Adrenal gland (tissue), 12 donors: ENCODE data around the gene CC2D2B. TPM values are rescaled to one million over a fixed set of nuclear protein-coding genes. Genes with fewer than 3 reads are reported as not detected.

Experiments
- DNase-seq, 7 donors: peaks; one replicate each; pipeline ENCODE4 v3.0.0-alpha.2; 2019 to 2020
- H3K27ac ChIP-seq, 5 donors: fragments of 200-600 bp; sonication (generic) in 4 of 5; 1 replicate in 3 of 5; 2 replicates in 2 of 5; pipeline versions ENCODE4 v1.5.1 to v1.8.0; 2016 to 2020; ENCODE audit warnings: mild to moderate bottlenecking in 1 of 5
- H3K27me3 ChIP-seq: fragments of 200-600 bp; 2 replicates; pipeline ENCODE4 v1.8.0; 2021
- H3K36me3 ChIP-seq, 2 donors: fragments of 200-600 bp; replicated peaks in 1 of 2; 1 replicate in 1 of 2; 2 replicates in 1 of 2; pipeline versions ENCODE4 v1.5.1 to v1.8.0; 2018 to 2022
- H3K4me1 ChIP-seq, 2 donors: fragments of 200-600 bp; replicated peaks in 1 of 2; 1 replicate in 1 of 2; 2 replicates in 1 of 2; pipeline versions ENCODE4 v1.5.1 to v1.8.0; 2018 to 2021
- H3K4me3 ChIP-seq, 4 donors: fragments of 200-600 bp; sonication (generic) in 3 of 4; one replicate each; pipeline ENCODE4 v1.5.1; 2016 to 2018
- H3K9me3 ChIP-seq, 3 donors: fragments of 200-600 bp; sonication (generic) in 1 of 3; replicated peaks in 1 of 3; 1 replicate in 2 of 3; 2 replicates in 1 of 3; pipeline versions ENCODE4 v1.5.1 to v1.8.0; 2016 to 2021
- CTCF ChIP-seq, 6 experiments: fragments of 450-650 bp in 4 of 6; fragments of 200-600 bp in 2 of 6; sonication (generic) in 1 of 6; IDR thresholded peaks; 1 replicate in 5 of 6; 2 replicates in 1 of 6; pipeline versions ENCODE4 v1.5.1 to v1.8.0; 2016 to 2021; ENCODE audit warnings: antibody characterized with exemption in 6 of 6, mild to moderate bottlenecking in 2 of 6, moderate library complexity in 1 of 6
- POLR2A ChIP-seq, 2 donors: fragments of 450-650 bp; IDR thresholded peaks; one replicate each; pipeline ENCODE4 v1.6.1; 2017; ENCODE audit warnings: antibody characterized with exemption in 2 of 2, mild to moderate bottlenecking in 2 of 2, moderate library complexity in 1 of 2
- WGBS, 4 donors: extraction: QIAGEN DNeasy Blood & Tissue Kit in 2 of 4; methylation state at CpG; one replicate each; pipeline versions ENCODE4 v1.1.5 to v1.1.7; 2013 to 2017; 5-methylcytosine and 5-hydroxymethylcytosine counted together
- intact Hi-C, 2 donors: fragments of 100-400 bp; cut with DNase I; formaldehyde crosslinking; loops; one replicate each; pipeline versions ENCODE4 v1.14.1 to v1.15.0; 2022 to 2023
- polyA plus RNA-seq, 3 donors: library from polyadenylated mRNA; stranded (reverse); fragments of 200-250 nt in 2 of 3; fragments of 350-450 nt in 1 of 3; fragmentation: Illumina TruSeq in 1 of 3; extraction: RNeasy Lipid Tissue Mini Kit (QIAGEN cat#74804) in 1 of 3; gene quantifications; one replicate each; pipeline ENCODE4 v1.2.3, GENCODE V29; 2013 to 2014
- total RNA-seq, 9 donors: library from RNA; depleted of rRNA in 4 of 9; stranded (reverse); fragments of >200 nt in 4 of 9; fragments of 120-200 nt in 1 of 9; fragmentation: NEBNext Ultra II Directional in 1 of 9; extraction: Animal tissue kit (Norgen Biotek cat#: 25700) in 1 of 9; gene quantifications; one replicate each; pipeline versions ENCODE4 v1.1.0 to v1.2.4, GENCODE V29; 2013 to 2023
- donor health status: healthy with polysubstance abuse.
- donor health status: Bipolar disorder and iron deficiency.
- donor health status: DM: yes; HTN: yes; CAD: no.
- donor health status: DM: no; HTN: no; CAD: no.
- donor health status: DM: no; HTN: no; CAD: no.
- donor health status: DM: yes; HTN: yes; CAD: no.

The CC2D2B gene
- total and polyA plus RNA-seq, 12 donors, result 0.29 to 3.4 (median 0.99) TPM; not detected in 1

DNA sequence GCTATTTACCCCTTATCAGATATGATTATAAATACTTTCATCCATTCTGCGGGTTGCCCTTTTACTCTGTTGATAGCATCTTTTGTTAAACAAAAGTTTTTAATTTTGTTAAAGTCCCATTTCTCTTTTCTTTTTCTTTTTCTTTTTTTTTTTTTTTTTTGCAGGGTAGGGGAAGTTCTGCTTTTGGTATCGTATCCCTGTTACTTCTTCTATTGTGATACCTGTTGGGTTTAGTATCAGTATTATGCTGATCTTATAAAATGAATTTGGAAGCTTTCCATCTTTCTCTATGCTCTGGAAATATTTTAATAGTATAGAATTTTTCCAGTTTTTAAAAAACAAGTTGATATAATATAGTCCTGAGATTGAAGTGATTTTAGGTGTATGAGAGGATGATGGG is 141.6 kb downstream of the CC2D2B start:
- H3K36me3 ChIP-seq, result peaks cover 0 to 7% of the 10 kb centered on the region in 2 donors
- no peak for DNase-seq
- H3K27ac ChIP-seq, result no peak overlapping the region
- no peak overlapping the region for H3K4me3 ChIP-seq
- H3K4me1 ChIP-seq, result peaks cover 18 to 22% of the 10 kb centered on the region in 2 donors
- no peaks in the 10 kb centered on the region for H3K27me3 ChIP-seq
- no peak for TF ChIP-seq CTCF (IDR thresholded peaks at IDR 0.05)
- TF ChIP-seq POLR2A (IDR thresholded peaks at IDR 0.05), result no peak
- intact Hi-C loops, result no loop called here
- no peaks in the 10 kb centered on the region for H3K9me3 ChIP-seq
- WGBS, 4 donors, result 76 to 93% (median 84%) methylated on average over 2 of the region's 2 CpGs

- 73 to 83% (median 74%) methylated on average over 2 of the region's 2 CpGs for WGBS, 4 donors
- no peak for DNase-seq
- peaks cover 12 to 18% of the 10 kb centered on the region in 2 donors for H3K4me1 ChIP-seq
- no peak overlapping the region for H3K4me3 ChIP-seq
- peaks cover 0 to 24% of the 10 kb centered on the region in 2 donors for H3K36me3 ChIP-seq
- no peak for TF ChIP-seq CTCF (IDR thresholded peaks at IDR 0.05)
- no peak for TF ChIP-seq POLR2A (IDR thresholded peaks at IDR 0.05)
- no peaks in the 10 kb centered on the region for H3K9me3 ChIP-seq
- H3K27me3 ChIP-seq, result no peaks in the 10 kb centered on the region
- no peak overlapping the region for H3K27ac ChIP-seq
- intact Hi-C loops, result no loop called here
Measured at GRCh38 chr10:96053985-96054384, 146.2 kb downstream of the CC2D2B start.

DNA sequence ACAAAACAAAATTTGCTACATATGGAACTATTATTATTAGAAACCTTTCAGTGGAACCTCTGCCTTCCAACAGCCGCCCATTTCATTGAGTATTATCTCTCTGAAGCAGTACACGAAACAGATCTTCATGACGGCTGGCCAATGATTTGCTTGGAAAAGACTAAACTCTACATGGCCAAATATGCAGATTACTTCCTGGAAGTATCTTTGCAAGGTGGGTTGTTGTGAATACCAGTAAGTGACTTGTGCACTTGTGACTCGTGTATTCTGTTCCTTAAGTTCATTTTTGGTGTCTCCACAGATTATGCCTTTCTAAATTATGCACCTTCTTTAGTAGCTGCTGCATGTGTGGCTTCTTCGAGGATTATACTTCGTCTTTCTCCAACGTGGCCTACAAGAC is 149.0 kb downstream of the CC2D2B start:
- Histone ChIP-seq H3K4me3 (no peak overlapping the region), H3K27me3 (no peaks in the 10 kb centered on the region), H3K4me1 (peaks cover 12 to 18% of the 10 kb centered on the region in 2 donors), H3K36me3 (peaks cover 0 to 31% of the 10 kb centered on the region in 2 donors), H3K9me3 (no peaks in the 10 kb centered on the region), H3K27ac (no peak overlapping the region)
- 94 to 97% (median 96%) methylated on average over 7 of the region's 7 CpGs for WGBS, 4 donors
- TF ChIP-seq POLR2A (IDR thresholded peaks at IDR 0.05), result no peak
- TF ChIP-seq CTCF (IDR thresholded peaks at IDR 0.05), result no peak
- intact Hi-C loops, result no loop called here
- DNase-seq, result no peak

DNA sequence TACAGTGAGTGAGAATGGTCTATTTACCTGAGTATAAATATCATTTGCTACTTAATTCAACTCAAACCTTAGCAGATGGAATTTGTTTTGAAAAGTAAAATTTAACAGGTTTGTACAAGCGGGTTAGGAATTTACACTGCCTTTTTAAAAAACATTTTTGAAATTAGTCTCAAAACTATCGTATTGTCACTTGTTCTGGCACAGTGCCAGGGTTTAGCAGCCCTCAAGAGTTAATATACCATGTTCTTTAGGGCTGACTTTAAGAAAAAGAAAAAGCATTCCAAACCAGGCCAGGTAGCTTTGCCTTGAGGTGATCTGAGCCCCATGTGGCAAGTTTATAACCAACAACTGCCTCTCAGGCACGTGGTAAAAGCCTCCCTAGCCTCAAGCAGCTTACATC is 153.5 kb downstream of the CC2D2B start:
- no peaks in the 10 kb centered on the region for H3K4me1 ChIP-seq
- TF ChIP-seq CTCF (IDR thresholded peaks at IDR 0.05) (no peak), POLR2A (IDR thresholded peaks at IDR 0.05) (no peak)
- H3K27me3 ChIP-seq, result no peaks in the 10 kb centered on the region
- no peaks in the 10 kb centered on the region for H3K9me3 ChIP-seq
- intact Hi-C loops, result no loop called here
- H3K36me3 ChIP-seq, result peaks cover 0 to 31% of the 10 kb centered on the region in 2 donors
- no peak for DNase-seq
- 83 to 99% (median 95%) methylated on average over 3 of the region's 3 CpGs for WGBS, 4 donors
- no peak overlapping the region for H3K4me3 ChIP-seq
- no peak overlapping the region for H3K27ac ChIP-seq
